NCI-H345 (cell line): Measurements from ENCODE around the gene KNTC1.
"Not testable (repeated sequence)": the region's sequence is repeated elsewhere in the genome, so short reads cannot be mapped to it uniquely, and the experiment has no call there.

Source experiments
- DNase-seq: peaks from one replicate; lab custom pipeline; 2025; lab: John Stamatoyannopoulos, UW

Gene KNTC1

GRCh38 chr12:122505419-122506051, 21.5 kb upstream of the KNTC1 start:
- DNase-seq, result no peak

GRCh38 chr12:122506393-122506938, 20.6 kb upstream of the KNTC1 start:
- DNase-seq, result no peak

GRCh38 chr12:122508163-122508562, 18.9 kb upstream of the KNTC1 start:
- DNase-seq, result no peak

- not testable (repeated sequence) for DNase-seq
These were observed 14.0 kb upstream of the KNTC1 start for GRCh38 chr12:122513028-122513427.

- DNase-seq, result no peak
These were observed 13.4 kb upstream of the KNTC1 start for GRCh38 chr12:122513660-122514059.

- no peak for DNase-seq
These were observed 11.8 kb upstream of the KNTC1 start for GRCh38 chr12:122515275-122515674.

- no peak for DNase-seq
These were observed 10.3 kb upstream of the KNTC1 start for GRCh38 chr12:122516544-122517361.

- DNase-seq, result no peak
These were observed 9.2 kb upstream of the KNTC1 start for GRCh38 chr12:122517877-122518276.

GRCh38 chr12:122518908-122519307, 8.1 kb upstream of the KNTC1 start:
- no peak for DNase-seq

- DNase-seq, result no peak
These were observed 7.6 kb upstream of the KNTC1 start for GRCh38 chr12:122519418-122519817.

- no peak for DNase-seq
These were observed 6.4 kb upstream of the KNTC1 start for GRCh38 chr12:122520676-122521075.

- no peak for DNase-seq
These were observed 3.8 kb upstream of the KNTC1 start for GRCh38 chr12:122523280-122523679.

GRCh38 chr12:122523846-122524718, 3.0 kb upstream of the KNTC1 start:
- DNase-seq, result no peak

GRCh38 chr12:122527478-122527944, 462 bp downstream of the KNTC1 start:
- DNase-seq, result peak; percentile 25

- no peak for DNase-seq
These were observed 1.5 kb downstream of the KNTC1 start for GRCh38 chr12:122528582-122528981.

GRCh38 chr12:122528992-122529391, 1.9 kb downstream of the KNTC1 start:
- DNase-seq, result no peak

- DNase-seq, result no peak
These were observed 6.8 kb downstream of the KNTC1 start for GRCh38 chr12:122533856-122534255.

GRCh38 chr12:122537021-122537420, 10.0 kb downstream of the KNTC1 start:
- DNase-seq, result no peak

GRCh38 chr12:122538496-122538895, 11.4 kb downstream of the KNTC1 start:
- no peak for DNase-seq

GRCh38 chr12:122544537-122544936, 17.5 kb downstream of the KNTC1 start:
- DNase-seq, result no peak

- no peak for DNase-seq
These were observed 18.8 kb downstream of the KNTC1 start for GRCh38 chr12:122545855-122546254.

- DNase-seq, result no peak
These were observed 20.3 kb downstream of the KNTC1 start for GRCh38 chr12:122547330-122547729.
